NCI-H2171 (cell line): ENCODE results near the gene MACC1.
"Not testable (repeated sequence)": the region's sequence is repeated elsewhere in the genome, so short reads cannot be mapped to it uniquely, and the experiment has no call there.

Source experiments
- DNase-seq: peaks from one replicate; lab custom pipeline; 2025; lab: John Stamatoyannopoulos, UW

The MACC1 gene

DNA sequence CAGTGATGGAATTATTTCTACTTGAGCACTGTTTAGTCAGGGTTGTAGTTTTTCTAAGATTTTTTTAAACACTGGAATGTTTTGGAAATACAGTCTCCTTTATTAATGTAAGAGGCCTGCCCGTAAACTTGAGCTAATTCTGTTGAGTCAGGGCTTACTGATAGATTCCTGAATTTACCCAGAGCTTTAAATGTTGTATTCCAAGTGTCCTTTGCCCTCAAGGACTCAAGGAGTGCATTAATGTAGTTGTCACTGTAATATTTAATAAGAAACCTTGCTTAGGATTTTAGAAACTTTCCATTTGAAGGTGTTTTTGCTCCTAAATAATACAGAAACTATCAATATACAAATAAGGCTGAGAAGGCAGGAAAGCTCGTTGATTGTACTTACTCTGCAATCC is 89.2 kb downstream of the MACC1 start:
- DNase-seq, result no peak

- DNase-seq, result not testable (repeated sequence)
Measured at GRCh38 chr7:20126060-20126459, 91.1 kb downstream of the MACC1 start.

DNA sequence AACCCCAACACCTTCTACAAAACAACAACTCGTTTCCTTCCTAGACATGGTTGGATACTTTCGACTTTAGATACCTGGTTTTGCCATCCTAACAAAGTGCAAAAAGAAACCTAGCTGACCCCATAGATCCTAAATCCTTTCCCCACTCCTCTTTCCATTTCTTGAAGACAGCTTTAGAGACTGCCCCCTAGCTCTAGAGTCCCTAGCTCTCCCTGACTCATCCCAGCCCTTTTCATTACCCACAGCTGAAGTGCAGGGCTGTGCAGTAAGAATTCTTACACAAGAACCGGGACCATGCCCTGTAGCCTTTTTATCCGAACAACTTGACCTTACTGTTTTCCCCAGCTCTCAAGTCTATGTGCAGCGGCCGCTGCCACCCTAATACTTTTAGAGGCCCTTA is 93.1 kb downstream of the MACC1 start:
- DNase-seq, result not testable (repeated sequence)

DNA sequence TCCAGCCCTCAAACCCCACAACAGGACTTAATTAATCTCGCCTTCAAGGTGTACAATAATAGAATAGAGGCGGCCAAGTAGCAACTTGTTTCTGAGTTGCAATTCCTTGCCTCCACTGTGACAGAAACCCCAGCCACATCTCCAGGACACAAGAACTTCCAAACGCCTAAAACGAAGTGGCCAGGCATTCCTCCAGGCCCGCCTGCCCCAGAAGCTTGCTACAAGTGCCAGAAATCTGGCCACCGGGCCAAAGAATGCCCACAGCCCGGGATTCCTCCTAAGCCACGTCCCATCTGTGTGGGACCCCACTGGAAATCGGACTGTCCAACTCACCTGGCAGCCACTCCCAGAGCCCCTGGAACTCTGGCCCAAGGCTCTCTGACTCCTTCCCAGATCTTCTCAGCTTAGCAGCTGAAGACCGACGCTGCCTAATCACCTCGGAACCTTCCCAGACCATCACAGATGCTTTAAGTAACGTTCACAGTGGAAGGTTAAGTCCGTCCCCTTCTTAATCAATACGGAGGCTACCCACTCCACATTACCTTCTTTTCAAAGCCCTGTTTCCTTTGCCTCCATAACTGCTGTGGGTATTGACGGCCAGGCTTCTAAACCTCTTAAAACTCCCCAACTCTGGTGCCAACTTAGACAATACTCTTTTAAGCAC is 94.4 kb downstream of the MACC1 start:
- not testable (repeated sequence) for DNase-seq

- DNase-seq, result no peak
Measured at GRCh38 chr7:20122073-20122472, 95.1 kb downstream of the MACC1 start.

DNA sequence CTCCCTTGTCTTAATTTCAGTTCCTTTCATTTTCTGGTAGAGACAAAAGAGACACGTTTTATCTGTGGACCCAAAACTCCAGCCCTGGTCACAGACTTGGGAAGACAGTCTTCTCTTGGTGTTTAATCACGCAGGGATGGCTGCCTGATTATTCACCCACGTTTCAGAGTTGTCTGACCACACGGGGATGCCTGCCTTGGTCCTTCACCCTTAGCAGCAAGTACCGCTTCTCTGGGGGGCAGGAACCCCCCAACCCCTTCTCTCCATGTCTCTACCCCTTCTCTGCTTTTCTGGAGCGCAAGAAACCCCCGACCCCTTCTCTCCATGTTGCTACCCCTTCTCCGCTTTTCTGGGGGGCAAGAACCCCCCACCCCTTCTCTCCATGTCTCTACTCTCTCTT is 95.8 kb downstream of the MACC1 start:
- DNase-seq, result no peak

GRCh38 chr7:20120611-20121168 is 96.5 kb downstream of the MACC1 start:
- DNase-seq, result not testable (repeated sequence)

- no peak for DNase-seq
Measured at GRCh38 chr7:20116869-20117268, 100.3 kb downstream of the MACC1 start.

DNA sequence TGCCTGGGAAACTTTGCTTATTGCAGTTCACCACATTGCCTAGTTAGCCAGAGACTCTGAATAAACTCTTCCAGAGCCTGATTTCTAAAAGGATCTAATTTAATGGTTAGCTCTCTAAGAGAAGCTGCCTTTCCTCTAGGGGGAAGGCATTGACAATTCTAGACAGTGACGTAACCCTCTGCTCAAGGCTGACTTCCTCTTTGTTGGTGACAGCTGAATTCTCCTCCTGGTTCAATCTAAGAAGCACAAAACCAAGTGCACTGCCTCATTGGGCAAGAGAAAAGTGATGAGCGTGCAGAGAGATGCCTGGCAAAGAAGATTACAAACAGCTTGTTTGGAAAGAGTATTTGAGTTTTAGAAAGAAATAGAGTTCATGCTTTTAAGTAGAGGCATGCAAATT is 102.7 kb downstream of the MACC1 start:
- no peak for DNase-seq

DNA sequence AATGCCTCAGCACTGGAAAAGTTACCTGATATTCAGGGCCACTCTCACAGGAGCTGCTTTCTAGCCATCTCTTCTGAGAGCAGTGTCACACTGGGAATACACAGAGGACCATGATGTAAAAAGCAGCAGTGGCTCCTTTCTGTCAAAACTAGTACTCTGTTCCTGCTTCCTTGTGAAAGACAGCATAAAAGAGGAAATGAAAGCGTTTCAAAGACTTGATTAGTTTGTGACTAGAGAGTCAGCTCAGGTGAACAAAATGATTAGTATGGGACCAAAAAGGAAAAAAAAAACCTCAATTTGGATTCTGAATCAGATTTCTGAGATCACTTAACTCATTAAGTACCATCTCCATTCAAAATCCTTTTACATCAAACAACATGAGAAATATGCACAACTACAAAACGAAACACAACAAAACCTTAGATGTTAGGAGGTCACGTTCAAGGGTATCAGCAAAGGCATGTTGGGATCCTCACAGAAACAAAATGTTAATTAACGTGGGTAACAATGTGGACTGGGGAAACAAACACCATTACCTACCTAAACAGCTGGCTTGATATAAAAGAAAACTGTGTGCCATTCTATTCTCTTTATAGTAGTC is 103.7 kb downstream of the MACC1 start:
- no peak for DNase-seq

DNA sequence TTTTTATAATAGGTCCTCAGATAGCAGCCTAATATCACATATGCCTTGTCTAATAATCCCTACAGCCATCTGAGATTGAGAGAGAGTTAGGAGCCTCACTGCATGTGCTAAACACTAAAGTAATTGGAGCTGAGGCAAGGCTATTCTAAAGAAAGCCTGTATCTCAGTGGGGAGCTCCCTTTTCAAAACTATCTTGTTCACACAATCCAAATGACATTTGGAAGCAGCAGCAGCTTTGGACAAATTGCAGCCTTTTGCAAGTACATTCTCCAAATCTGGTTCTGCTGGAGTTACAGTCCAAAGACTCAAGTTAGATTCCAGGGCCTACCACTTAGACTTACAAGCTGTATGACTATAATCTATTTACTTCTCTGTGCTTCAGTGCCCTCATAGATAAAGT is 104.5 kb downstream of the MACC1 start:
- no peak for DNase-seq

- DNase-seq, result no peak
Measured at GRCh38 chr7:20111821-20112542, 105.2 kb downstream of the MACC1 start.

DNA sequence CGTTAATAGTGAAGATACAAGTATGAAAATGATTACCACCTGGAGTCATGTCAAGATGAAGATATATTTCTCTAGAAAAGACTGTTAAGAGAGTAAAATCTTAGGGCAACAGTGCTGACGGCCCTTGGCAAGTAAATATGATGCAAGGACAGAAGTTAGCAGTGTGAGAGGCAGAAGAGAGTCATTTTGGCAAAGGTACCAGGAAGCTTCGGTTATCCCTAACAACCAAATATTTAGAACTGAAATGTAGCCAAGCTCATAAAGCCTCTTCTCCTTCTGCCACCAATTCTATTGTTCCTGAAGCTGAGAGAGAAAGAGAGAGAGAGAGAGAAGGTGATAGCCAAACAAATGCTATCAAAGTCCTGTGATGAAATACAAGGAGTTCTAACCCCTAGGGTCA is 109.6 kb downstream of the MACC1 start:
- no peak for DNase-seq

DNA sequence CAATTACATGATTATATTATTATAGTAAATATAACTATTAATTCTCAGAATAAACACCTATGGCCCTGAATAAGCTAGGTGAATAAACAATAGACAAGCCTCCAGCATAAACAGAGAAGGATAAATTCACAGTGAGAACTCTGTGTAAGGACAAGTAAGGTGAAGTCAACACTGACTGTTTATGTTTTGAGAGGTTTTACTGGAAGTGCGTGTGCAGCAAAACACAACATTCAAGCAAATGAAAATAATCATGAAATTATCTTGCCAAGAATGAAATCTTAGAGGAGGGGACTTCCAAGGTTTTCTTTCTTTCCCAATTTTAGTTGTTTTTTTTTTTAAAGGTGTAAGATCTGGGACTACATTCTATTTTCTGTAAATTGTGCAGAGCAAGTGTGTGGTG is 112.5 kb downstream of the MACC1 start:
- DNase-seq, result no peak

DNA sequence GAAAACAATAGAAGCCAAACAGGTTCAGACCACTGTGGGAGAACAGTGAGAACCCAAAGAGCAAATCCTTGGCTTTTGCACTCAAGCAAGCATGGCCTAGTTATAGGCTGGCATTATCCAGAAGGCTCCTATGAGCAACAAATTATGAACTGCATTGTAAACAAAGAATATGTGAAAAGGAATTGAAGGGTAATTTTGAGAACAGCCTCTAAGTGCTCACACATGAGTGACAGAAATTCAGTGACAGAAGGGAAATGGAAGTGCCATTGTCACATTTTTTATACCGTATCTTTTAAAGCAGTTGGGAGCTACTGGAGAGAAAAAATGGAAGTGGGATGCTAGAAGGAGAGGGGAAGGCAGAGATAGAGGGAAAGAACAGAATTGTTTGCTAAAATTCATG is 114.2 kb downstream of the MACC1 start:
- DNase-seq, result no peak

DNA sequence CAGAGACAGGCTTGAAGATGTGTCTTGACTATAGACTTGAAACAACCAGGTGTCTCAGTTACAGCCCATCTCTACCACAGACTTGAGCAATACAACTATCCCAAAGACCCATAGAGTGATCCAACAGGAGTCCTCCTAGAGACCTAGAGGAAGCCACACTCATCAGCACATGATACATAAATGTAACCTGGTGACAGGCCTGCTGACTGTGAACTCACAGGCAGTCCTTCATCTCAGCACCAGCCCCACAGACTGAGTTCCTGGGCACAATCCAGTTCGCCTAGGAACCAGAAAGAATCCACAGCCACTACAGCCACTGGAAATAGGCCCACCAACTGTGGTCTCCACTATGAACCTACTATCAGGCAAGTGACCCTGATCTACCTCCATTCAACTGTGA is 121.3 kb downstream of the MACC1 start:
- DNase-seq, result no peak

GRCh38 chr7:20095436-20095835 is 121.7 kb downstream of the MACC1 start:
- no peak for DNase-seq

DNA sequence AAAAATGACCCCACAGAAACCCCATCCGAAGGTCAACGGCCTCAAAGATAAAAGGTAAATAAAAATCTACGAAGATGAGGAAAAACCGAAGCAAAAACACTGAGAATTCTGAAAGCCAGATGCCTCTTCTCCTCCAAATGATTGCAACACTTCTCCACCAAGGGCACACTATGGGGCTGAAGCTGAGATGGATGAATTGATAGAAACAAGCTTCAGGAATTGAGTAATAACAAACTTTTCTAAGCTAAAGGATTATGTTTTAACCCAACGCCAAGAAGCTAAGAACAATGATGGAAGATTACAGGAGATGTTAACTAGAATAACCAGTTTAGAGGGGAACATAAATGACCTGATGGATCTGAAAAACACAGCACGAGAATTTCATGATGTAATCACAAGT is 127.8 kb downstream of the MACC1 start:
- no peak for DNase-seq

DNA sequence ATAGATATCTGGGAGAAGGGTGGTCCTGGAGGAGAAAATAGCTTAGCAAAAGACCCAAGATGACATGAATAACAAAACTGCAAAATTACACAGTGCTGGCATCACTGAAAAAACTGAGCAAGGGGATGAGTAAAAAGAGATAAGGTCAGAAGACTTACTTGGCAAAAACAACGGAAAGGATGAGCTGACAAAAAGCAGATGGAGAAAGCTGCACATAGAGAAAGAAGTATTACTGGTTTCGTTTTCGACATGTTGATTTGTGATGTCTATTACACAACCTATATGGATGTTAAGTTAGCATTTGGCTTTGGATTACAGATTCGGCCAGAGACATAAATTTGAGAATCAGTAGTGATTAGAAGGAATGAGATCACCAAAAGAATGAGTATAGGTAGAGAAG is 132.1 kb downstream of the MACC1 start:
- DNase-seq, result no peak
